ENCODE results near the gene PPIF.

The PPIF gene

GRCh38 chr10:79347226-79347893, at the start of gene PPIF:
PPIF (plus strand) TSS chr10:79347469; CDS start chr10:79347549, 80 bp downstream.
- H3K4me2 ChIP-seq (ENCODE audit: low read length), result peak within 1 kb of the TSS; percentile 90
- peak within 1 kb of the TSS; percentile 73 for H2AFZ ChIP-seq (ENCODE audit: low read depth, low read length)
- peak within 1 kb of the TSS; percentile 80 for H3K27ac ChIP-seq (ENCODE audit: low read length)
- TF ChIP-seq CTCF (IDR thresholded peaks at IDR 0.05; ENCODE audit: low read depth, low read length), result peak; percentile 68
- TF ChIP-seq EZH2phosphoT487 (IDR thresholded peaks at IDR 0.05; ENCODE audit: low read depth), result no peak
- no peaks in the 10 kb centered on the region for H3K9me3 ChIP-seq (ENCODE audit: insufficient read depth, low read length)
- H3K4me1 ChIP-seq (ENCODE audit: low read length), result peaks cover 16% of the 10 kb centered on the region
- peak within 1 kb of the TSS; percentile 99 for H3K4me3 ChIP-seq (ENCODE audit: low read length)
- H3K9ac ChIP-seq (ENCODE audit: low read length), result peak within 1 kb of the TSS; percentile 99
- peaks cover 36% of the 10 kb centered on the region for H3K79me2 ChIP-seq (ENCODE audit: low read length)
- H3K27me3 ChIP-seq (ENCODE audit: low read depth, low read length), result no peaks in the 10 kb centered on the region
- peaks cover 37% of the 10 kb centered on the region for H4K20me1 ChIP-seq (ENCODE audit: insufficient read depth, low read length)
- H3K36me3 ChIP-seq (replicated peaks; ENCODE audit: low read depth, low read length), result peaks cover 26% of the 10 kb centered on the region

DNA sequence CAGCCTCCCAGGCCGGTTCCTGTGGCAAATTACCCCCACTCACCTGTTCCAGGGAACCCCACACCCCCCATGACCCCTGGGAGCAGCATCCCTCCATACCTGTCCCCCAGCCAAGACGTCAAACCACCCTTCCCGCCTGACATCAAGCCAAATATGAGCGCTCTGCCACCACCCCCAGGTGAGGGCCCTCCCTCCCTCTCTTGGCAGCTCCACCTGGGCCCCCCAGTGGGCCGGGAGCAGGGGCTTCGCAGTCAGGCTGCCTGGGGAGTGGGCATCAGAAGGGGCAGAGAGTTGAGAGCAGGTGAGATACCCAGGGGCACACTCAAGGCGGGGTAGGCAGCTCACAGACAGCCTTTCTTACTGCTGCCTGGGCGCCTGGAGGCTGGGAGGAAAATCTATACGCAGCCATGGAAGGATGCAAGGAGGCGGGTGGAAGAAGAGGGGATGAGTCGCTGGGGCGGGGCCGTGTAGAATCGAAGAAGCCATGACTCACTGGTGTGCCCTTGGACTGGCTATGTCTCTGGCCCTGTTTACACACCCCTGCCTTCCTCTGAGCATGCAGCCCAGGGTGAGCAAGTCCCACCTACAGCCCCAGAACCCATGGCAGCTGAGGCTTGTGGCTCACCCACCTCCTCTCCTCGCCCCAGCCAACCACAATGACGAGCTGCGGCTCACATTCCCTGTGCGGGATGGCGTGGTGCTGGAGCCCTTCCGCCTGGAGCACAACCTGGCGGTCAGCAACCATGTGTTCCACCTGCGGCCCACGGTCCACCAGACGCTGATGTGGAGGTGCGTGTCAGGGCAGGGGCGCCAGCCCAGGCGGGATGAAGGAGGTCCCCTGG, 48.6 kb upstream of the PPIF start:
- H3K27ac ChIP-seq (ENCODE audit: low read length), result no peak overlapping the region

GRCh38 chr10:79299397-79300241, 47.6 kb upstream of the PPIF start:
- H3K9me3 ChIP-seq (ENCODE audit: insufficient read depth, low read length), result no peaks in the 10 kb centered on the region
- H2AFZ ChIP-seq (ENCODE audit: low read depth, low read length), result no peak overlapping the region
- TF ChIP-seq EZH2phosphoT487 (IDR thresholded peaks at IDR 0.05; ENCODE audit: low read depth), result no peak
- no peak for TF ChIP-seq CTCF (IDR thresholded peaks at IDR 0.05; ENCODE audit: low read depth, low read length)
- no peaks in the 10 kb centered on the region for H4K20me1 ChIP-seq (ENCODE audit: insufficient read depth, low read length)
- H3K4me3 ChIP-seq (ENCODE audit: low read length), result no peak overlapping the region
- H3K27ac ChIP-seq (ENCODE audit: low read length), result no peak overlapping the region
- H3K4me2 ChIP-seq (ENCODE audit: low read length), result no peak overlapping the region
- H3K4me1 ChIP-seq (ENCODE audit: low read length), result peaks cover 27% of the 10 kb centered on the region
- H3K9ac ChIP-seq (ENCODE audit: low read length), result no peak overlapping the region
- peaks cover 25% of the 10 kb centered on the region for H3K36me3 ChIP-seq (replicated peaks; ENCODE audit: low read depth, low read length)
- H3K79me2 ChIP-seq (ENCODE audit: low read length), result no peaks in the 10 kb centered on the region
- H3K27me3 ChIP-seq (ENCODE audit: low read depth, low read length), result no peaks in the 10 kb centered on the region

More for the DNA sequence above, 48.6 kb upstream of the PPIF start:
- no peaks in the 10 kb centered on the region for H3K9me3 ChIP-seq (ENCODE audit: insufficient read depth, low read length)
- H3K4me3 ChIP-seq (ENCODE audit: low read length), result no peak overlapping the region
- no peak overlapping the region for H3K9ac ChIP-seq (ENCODE audit: low read length)
- H3K79me2 ChIP-seq (ENCODE audit: low read length), result no peaks in the 10 kb centered on the region
- peaks cover 37% of the 10 kb centered on the region for H3K4me1 ChIP-seq (ENCODE audit: low read length)
- H2AFZ ChIP-seq (ENCODE audit: low read depth, low read length), result no peak overlapping the region
- H3K27me3 ChIP-seq (ENCODE audit: low read depth, low read length), result no peaks in the 10 kb centered on the region
- TF ChIP-seq EZH2phosphoT487 (IDR thresholded peaks at IDR 0.05; ENCODE audit: low read depth) (no peak), CTCF (IDR thresholded peaks at IDR 0.05; ENCODE audit: low read depth, low read length) (no peak)
- peaks cover 30% of the 10 kb centered on the region for H3K36me3 ChIP-seq (replicated peaks; ENCODE audit: low read depth, low read length)
- H4K20me1 ChIP-seq (ENCODE audit: insufficient read depth, low read length), result no peaks in the 10 kb centered on the region
- H3K4me2 ChIP-seq (ENCODE audit: low read length), result no peak overlapping the region

Data from OCI-LY3 (cell line).